Stimulated activated CD4-positive, alpha-beta T cell treated with anti-CD3 and anti-CD28 coated beads, Interleukin-1b, Interleukin-23, amount 100 ng/mL, for 48 hours (primary cell): ENCODE results near the gene RNASE7.
A peak's percentile ranks its signal among the peaks of the same experiment; 100 is the strongest.
"Not testable (repeated sequence)": the region's sequence is repeated elsewhere in the genome, so short reads cannot be mapped to it uniquely, and the experiment has no call there.

ENCODE experiments used
- DNase-seq: peaks from one replicate; pipeline ENCODE4 v3.0.0-alpha.2; 2020

The RNASE7 gene, protein sequence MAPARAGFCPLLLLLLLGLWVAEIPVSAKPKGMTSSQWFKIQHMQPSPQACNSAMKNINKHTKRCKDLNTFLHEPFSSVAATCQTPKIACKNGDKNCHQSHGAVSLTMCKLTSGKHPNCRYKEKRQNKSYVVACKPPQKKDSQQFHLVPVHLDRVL

DNA sequence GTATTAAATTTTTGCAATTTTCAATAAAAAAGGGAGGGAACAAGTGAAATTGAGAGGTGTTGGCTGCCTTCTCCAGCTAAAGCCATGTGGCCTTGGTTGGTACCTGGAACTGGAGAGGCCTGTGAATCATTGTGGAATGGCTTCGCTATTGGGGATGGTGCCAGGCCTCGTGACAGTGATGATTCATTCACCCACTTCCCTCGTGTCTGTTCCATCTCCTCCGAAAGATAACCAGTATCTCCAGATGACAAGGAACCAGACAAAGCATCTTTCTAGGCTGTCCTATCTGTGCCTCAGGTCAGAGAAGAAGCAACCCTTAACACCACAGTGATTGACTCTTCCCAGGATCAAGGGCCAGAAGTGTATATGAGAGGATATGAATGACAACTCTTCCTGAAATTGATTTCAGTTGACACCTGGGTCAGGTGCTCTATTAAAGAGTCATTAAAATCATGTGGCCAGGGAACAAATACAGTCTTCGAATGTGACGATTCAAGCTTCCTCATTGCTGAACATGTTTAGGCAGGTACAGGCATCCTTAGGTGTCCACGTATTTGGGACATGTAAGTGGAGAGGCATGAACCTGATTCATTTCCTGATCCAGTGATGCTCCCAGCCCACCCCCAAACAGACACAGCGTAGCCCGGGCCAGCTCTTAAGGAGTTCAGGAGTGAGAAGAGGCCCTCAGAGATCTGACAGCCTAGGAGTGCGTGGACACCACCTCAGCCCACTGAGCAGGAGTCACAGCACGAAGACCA lies at the start of gene RNASE7:
Gene RNASE7, plus strand, starts transcription at position 687 of the 758 bp plus-strand sequence. CDS start 631 bp downstream, outside the sequence.
- no peak for DNase-seq

DNA sequence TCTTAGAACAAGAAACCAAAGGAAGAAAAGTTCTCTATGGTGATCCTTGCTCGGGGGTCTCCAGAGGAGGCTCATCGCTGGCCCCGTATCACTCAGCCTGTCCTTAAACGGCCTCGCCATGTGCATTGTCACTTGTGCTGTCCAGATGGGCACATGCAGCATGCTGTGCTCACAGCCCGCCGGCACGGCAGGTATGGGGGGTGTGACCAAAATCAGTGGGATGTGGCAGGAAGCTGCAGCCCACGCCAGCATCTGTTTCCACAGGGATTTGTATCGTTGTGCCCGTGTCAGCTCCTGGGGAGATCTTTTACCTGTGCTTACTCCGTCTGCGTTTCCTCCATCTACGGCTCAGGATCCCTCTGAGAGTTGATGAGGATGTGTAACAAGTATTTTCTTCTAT lies 45.6 kb upstream of the RNASE7 start:
- no peak for DNase-seq

DNA sequence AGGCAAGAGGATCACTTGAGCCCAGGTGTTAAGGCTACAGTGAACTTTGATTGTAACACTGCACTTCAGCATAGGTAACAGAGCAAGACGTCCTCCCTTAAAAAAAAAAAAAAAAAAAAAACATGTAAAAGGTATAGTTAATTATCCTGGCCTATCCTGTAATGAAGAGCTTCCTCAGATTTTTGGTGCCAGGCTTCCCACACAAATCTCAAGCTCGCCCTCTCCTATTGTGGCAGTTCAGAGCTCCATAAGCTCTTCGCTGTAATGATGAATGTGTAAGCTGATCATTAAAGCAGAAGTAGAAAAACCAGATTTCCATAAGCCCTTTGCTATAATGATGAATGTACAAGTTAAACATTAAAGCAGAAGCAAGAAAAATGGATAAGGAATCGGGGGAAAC lies 45.0 kb upstream of the RNASE7 start:
- DNase-seq = no peak

DNA sequence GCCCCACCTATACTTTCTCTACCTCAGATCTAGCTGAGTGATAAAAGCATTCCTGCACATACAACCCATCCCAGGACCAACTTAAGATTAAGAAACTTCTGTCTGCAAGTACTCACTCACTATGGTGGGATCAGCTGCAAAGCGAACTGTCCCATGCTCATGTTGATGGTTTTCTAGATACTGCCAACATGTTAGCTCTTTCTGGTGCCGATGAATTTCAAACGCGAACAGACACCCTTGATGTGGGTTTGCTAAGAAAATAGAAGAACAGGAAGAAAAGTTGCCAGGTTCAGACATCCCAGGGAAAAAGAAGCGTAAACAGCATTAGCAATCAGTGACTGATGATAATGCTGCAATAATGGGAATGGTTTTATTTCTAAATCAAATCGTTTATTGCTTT lies 44.6 kb upstream of the RNASE7 start:
- DNase-seq = no peak

DNA sequence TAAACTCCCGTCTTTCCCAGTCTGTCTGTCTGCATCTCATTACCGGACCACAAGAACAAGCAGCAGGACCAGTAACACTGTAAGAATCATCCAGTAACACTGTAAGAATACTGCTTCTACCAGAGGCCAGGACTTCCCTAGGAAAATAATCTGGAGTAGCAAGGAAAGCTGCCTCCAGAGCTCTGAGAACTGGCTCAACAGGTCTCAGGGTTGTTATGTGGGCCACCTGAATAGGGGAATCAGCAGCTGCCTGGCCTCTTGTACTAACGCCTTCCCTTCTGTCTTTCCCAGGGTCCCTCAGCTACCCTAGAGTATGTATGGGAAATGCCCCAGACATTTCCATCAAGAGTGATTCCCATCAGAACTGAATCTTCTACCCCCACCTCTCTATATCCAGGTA lies 44.0 kb upstream of the RNASE7 start:
- DNase-seq = no peak

DNA sequence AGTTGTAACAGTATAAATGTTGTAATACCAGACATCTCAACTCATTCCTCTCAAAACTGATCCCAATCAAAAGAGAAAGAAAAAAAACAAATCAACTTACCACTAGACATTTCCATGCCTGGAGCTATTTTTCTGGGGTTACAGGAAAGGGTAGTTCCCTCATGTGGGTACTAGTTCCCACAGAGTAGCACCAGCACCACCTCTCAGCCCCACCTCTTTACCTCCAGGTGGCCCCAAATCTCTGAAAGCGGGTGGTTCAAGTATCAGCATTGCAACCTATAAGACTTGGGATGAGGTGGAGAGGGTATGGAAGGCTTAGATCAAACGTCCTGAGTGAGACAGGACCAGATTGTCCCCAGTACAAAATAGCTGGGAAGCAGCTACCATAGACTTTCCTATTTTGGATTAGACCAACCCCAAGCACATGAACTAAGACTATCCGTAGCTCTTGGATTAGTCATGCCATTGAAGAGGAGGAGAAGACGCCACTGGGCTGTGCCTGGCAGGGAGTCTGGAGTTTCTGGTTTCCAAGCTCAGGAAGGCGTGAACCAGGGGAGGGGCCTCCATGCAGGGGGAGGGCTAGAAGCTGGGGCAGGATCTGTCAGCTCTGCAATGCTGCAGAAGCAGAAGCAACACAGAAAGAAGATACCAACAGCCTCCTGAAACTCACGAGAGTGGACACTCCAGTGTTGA lies 43.3 kb upstream of the RNASE7 start, which contains the start of gene SLC39A2:
Gene SLC39A2, plus strand, starts transcription at position 620 of the 693 bp plus-strand sequence. CDS start 154 bp downstream, outside the sequence.
- DNase-seq = no peak

DNA sequence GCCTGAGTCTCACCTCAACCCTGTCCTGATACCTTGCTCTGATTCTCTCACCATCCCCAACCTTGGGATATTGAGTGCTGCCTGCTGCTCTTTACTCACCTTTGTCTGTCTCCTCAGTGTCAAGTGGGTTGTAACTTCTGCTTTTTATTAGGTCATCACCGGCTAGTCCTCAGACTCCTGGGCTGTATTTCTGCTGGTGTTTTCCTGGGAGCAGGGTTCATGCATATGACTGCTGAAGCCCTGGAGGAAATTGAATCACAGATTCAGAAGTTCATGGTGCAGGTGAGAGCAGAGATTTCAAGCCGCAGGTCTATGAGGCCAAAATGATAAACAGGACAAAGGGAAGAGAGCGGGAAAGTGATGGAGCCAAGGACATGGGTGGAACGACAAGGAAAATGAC lies 42.6 kb upstream of the RNASE7 start:
- DNase-seq = no peak

GRCh38 chr14:21001218-21001617 lies 40.9 kb upstream of the RNASE7 start:
- no peak for DNase-seq

- DNase-seq = no peak
These were observed 38.3 kb upstream of the RNASE7 start for GRCh38 chr14:21003788-21004346.

GRCh38 chr14:21009721-21010120 lies 32.4 kb upstream of the RNASE7 start:
- not testable (repeated sequence) for DNase-seq

- no peak for DNase-seq
These were observed 31.0 kb upstream of the RNASE7 start for GRCh38 chr14:21011136-21011535.

- peak; percentile 73 for DNase-seq
These were observed 27.4 kb upstream of the RNASE7 start for GRCh38 chr14:21014761-21015190.

GRCh38 chr14:21015312-21015711 lies 26.9 kb upstream of the RNASE7 start:
- DNase-seq = no peak

DNA sequence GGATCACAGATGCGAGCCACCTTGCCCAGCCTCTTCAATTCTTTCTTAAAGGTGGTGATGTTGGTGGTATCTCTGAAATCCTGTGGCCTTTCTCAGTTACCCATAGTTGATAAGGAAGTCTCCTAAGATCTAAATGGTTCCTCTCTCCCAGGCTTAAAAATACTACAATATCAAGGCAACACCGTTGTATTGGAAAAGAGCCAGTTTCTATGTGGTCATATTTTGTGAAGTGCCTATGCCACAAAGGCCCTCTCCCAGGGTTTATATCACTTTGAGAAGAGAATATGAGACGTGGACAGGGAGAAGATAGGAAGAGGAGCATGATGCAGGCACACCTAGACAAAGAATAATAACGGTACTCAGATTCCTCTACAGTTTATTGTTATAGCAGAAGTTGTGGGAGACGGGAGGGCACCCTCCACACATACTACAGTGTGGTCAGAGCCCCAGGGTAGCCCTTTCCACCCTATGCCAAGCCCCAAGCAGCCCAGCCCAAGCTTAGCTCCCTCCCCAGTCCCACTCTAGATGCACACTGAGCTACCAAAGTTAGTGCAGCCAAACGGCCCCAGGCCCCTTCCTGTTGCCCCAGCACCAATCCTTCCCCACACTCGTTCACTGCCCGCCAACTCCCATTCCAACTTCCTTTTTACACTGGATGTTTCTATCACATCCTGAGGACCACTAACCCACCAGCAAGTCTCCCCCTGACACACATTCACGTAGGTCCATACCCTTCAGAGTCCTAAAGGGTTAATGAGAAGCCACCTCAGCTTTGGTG lies 25.6 kb upstream of the RNASE7 start:
- no peak for DNase-seq

- no peak for DNase-seq
These were observed 24.5 kb upstream of the RNASE7 start for GRCh38 chr14:21017528-21018245.

DNA sequence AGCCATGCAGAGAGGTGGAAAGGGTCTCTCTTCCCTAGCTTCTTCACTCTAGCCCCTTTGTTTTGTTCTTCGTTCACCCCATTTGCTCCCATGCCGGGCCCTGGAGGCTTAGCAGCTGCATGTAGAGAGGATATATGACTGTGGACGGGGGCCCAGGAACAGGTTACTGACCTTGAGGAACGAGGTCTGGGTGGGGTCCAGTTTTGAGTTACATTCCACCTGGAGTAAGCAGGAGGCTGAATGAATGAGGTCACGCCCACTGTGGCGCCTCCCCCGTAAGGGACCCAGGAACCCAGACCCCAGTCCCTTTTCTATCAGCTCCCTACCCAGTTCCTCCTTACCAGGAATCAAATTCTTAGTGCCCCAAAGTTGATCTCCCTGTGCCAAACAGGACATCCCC lies 23.9 kb upstream of the RNASE7 start:
- DNase-seq = no peak

- no peak for DNase-seq
These were observed 23.4 kb upstream of the RNASE7 start for GRCh38 chr14:21018781-21019180.

- no peak for DNase-seq
These were observed 22.8 kb upstream of the RNASE7 start for GRCh38 chr14:21019366-21019765.

- no peak for DNase-seq
These were observed 21.1 kb upstream of the RNASE7 start for GRCh38 chr14:21020977-21021545.

GRCh38 chr14:21022686-21023085 lies 19.5 kb upstream of the RNASE7 start:
- no peak for DNase-seq

DNA sequence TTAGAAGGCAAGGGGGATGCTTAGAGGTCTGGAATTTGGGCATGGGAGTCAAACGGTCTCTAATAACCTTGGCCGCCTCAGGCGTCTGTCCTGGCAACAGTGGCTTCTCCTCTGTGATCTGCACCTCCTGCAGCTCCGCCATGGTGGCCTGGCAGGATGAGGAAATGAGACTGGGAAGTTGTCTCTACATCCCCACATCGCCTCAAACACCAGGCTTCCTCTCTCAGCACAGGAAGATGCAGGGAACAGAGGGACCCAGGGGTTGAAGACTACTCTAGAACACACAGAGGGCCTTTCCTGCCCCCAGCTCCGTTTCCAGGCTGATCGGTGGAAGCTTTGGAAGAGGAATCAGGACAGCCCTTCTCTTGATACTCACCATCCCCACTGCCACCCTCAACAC lies 19.0 kb upstream of the RNASE7 start:
- no peak for DNase-seq
